Small intestine (tissue), 7 donors: Measurements from ENCODE around the gene MTRR. TPM values are rescaled to one million over a fixed set of nuclear protein-coding genes. Genes with fewer than 3 reads are reported as not detected.

Experiments
- DNase-seq, 2 donors: peaks; one replicate each; pipeline versions ENCODE4 v3.0.0 to v3.0.0-alpha.2; 2013
- FAIRE-seq: peaks from 2 replicates; lab custom pipeline; 2012; peaks lifted over from hg19 to GRCh38; lab: Jason Lieb, UNC
- H3K27ac ChIP-seq, 3 donors: one replicate each; pipeline ENCODE4 v1.5.1; 2013; ENCODE audit warnings: low read length in 2 of 3, mild to moderate bottlenecking in 2 of 3, control low read depth in 1 of 3, inconsistent platforms in 1 of 3, low read depth in 1 of 3, moderate library complexity in 1 of 3
- H3K27me3 ChIP-seq, 3 donors: one replicate each; pipeline ENCODE4 v1.6.1; 2013; ENCODE audit warnings: low read length in 3 of 3, inconsistent platforms in 1 of 3; ENCODE audit not compliant: control insufficient read depth in 3 of 3, insufficient read depth in 3 of 3
- H3K36me3 ChIP-seq, 3 donors: one replicate each; pipeline ENCODE4 v1.6.1; 2013; ENCODE audit warnings: low read length in 3 of 3, inconsistent platforms in 1 of 3, low read depth in 1 of 3, mild to moderate bottlenecking in 1 of 3, moderate library complexity in 1 of 3; ENCODE audit not compliant: control insufficient read depth in 3 of 3, insufficient read depth in 2 of 3
- H3K4me1 ChIP-seq, 3 donors: one replicate each; pipeline ENCODE4 v1.6.1; 2013; ENCODE audit warnings: low read length in 2 of 3, inconsistent platforms in 1 of 3, low read depth in 1 of 3, mild to moderate bottlenecking in 1 of 3, moderate library complexity in 1 of 3; ENCODE audit not compliant: control insufficient read depth in 3 of 3, insufficient read depth in 2 of 3
- H3K4me3 ChIP-seq, 3 donors: one replicate each; pipeline ENCODE4 v1.5.1; 2013; ENCODE audit warnings: low read length in 3 of 3, control low read depth in 1 of 3, inconsistent platforms in 1 of 3, low read depth in 1 of 3, mild to moderate bottlenecking in 1 of 3, moderate library complexity in 1 of 3
- H3K9me3 ChIP-seq, 2 donors: one replicate each; pipeline ENCODE4 v1.6.1; 2013; ENCODE audit warnings: low read depth in 1 of 2, low read length in 1 of 2; ENCODE audit not compliant: control insufficient read depth in 2 of 2, insufficient read depth in 1 of 2
- WGBS, 3 donors: extraction: QIAGEN DNeasy Blood & Tissue Kit; methylation state at CpG; one replicate each; pipeline ENCODE4 v1.1.7; 2013; 5-methylcytosine and 5-hydroxymethylcytosine counted together
- polyA plus RNA-seq, 4 donors: library from polyadenylated mRNA; stranded (reverse) in 3 of 4; unstranded in 1 of 4; fragments of 200-250 nt in 3 of 4; fragments of 120-200 nt in 1 of 4; gene quantifications; one replicate each; pipeline versions ENCODE4 v1.2.1 to v1.2.3, GENCODE V29; 2013
- donor health status: healthy with polysubstance abuse.
- donor health status: control.
- donor health status: control.
- donor health status: Bipolar disorder and iron deficiency.
- donor health status: healthy.

MTRR gene
- polyA plus RNA-seq, 4 donors, result 14.1 to 45.4 (median 19.1) TPM

- H3K4me3 ChIP-seq, result no peak overlapping the region
- H3K27me3 ChIP-seq, result no peaks in the 10 kb centered on the region
- peaks cover 0 to 7% (median 0%) of the 10 kb centered on the region in 3 donors for H3K4me1 ChIP-seq
- WGBS, 3 donors, result 78 to 86% (median 82%) methylated on average over 6 of the region's 6 CpGs
- DNase-seq (no peak), FAIRE-seq (no peak)
- no peaks in the 10 kb centered on the region for H3K36me3 ChIP-seq
- peak overlapping the region in 1 of 3 donors; percentile 15 for H3K27ac ChIP-seq
- H3K9me3 ChIP-seq, result peaks cover 0 to 5% of the 10 kb centered on the region in 2 donors
These were observed 57.8 kb downstream of the MTRR start for GRCh38 chr5:7926720-7927119.

DNA sequence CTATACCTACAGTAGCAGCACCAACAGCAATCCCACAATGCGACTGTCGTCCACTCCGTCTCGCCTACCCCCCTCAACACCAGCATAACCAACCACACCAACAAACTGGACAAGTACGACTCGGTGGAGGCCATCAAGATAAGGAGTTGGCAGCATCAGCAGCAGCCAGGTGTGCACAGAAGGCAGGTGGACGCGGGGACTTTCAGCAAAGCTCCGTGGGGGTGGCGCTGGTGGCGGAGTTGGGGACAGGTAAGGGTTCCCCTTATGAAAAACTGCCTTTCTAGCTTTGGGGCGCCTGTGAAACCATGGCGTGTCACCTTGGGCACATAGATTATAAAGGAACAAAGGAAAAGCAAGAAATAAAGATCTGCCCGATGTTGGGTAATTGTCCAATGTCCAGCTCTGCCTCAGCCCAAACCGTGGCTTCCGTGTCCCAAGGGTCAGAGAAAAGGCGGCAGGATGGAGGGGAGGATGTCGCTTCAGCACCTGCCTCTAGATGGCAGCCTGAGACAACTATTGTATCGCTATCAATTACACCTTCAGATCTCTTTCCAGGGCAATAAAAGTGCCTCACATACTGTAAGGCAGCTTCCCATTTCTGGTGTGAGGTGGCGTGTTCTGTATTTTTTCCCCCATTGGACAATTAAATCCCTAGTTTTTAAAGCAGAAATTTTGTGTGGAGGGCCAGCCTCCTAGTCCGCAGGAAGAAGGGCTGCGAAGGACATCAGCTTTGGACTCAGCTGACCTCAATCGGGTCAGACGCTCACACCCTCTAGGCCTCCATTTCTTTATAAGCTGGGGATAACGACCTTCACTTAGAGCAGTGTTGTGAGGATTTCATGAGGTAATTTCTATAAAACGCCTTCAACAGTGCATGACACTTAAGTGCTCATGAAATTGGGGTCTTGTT is 58.8 kb downstream of the MTRR start:
- Histone ChIP-seq H3K27ac (no peak overlapping the region), H3K36me3 (no peaks in the 10 kb centered on the region), H3K9me3 (peaks cover 0 to 8% of the 10 kb centered on the region in 2 donors), H3K4me3 (no peak overlapping the region), H3K4me1 (peaks cover 0 to 7% (median 0%) of the 10 kb centered on the region in 3 donors), H3K27me3 (no peaks in the 10 kb centered on the region)
- DNase-seq, result peak; percentile 76 to 82
- FAIRE-seq, result no peak
- WGBS, 3 donors, result 36 to 52% (median 38%) methylated on average over 26 of the region's 26 CpGs

DNA sequence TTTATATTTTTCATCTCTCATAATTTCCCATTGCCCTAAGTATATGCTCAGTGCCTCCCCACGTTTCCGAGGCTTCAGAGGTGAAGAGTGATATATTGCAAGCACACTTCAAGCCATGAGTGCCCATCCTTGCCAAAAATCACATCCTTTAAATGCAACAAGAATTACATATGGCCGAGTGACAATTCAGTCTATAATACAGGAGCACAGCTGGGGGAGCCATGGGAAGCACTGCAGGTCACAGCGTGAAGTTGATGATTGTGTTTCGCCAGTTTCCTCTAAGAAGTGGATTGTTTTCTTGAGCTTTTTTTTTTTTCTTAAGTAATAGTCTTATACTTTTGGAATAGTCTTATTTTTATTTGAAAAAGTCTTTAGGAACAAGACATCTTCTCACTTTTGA is 61.1 kb downstream of the MTRR start:
- no peak for DNase-seq
- Histone ChIP-seq H3K4me1 (peaks cover 0 to 7% (median 0%) of the 10 kb centered on the region in 3 donors), H3K27ac (no peak overlapping the region), H3K36me3 (no peaks in the 10 kb centered on the region), H3K9me3 (peaks cover 0 to 8% of the 10 kb centered on the region in 2 donors), H3K4me3 (no peak overlapping the region), H3K27me3 (no peaks in the 10 kb centered on the region)
- no peak for FAIRE-seq
- WGBS, 3 donors, result 66 to 81% (median 80%) methylated on average over 5 of the region's 5 CpGs

GRCh38 chr5:7941692-7942091 is 72.7 kb downstream of the MTRR start:
- no peaks in the 10 kb centered on the region for H3K4me1 ChIP-seq
- H3K4me3 ChIP-seq, result no peak overlapping the region
- FAIRE-seq, result no peak
- H3K36me3 ChIP-seq, result no peaks in the 10 kb centered on the region
- H3K9me3 ChIP-seq, result no peaks in the 10 kb centered on the region
- no peak for DNase-seq
- WGBS, 3 donors, result 79 to 86% (median 83%) methylated on average over 3 of the region's 3 CpGs
- H3K27ac ChIP-seq, result no peak overlapping the region
- no peaks in the 10 kb centered on the region for H3K27me3 ChIP-seq

DNA sequence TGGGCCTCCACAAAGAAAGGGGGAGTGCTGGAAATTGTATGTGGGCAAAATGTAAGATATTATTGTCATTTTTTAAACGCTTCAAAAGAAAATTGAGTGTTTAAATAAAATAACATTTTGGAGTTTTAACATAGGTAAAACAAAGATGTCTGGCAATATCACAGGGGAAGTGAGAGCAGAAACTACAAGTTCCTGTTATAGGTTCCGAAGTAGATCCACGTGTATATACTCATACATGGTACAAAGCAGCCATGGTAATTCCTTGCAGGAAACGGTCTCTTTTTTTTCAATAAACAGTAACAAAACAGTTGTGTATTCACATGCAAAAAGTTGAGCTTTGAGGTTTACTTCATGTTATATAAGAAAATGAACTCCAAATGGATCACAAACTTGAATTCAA is 78.4 kb downstream of the MTRR start:
- no peaks in the 10 kb centered on the region for H3K9me3 ChIP-seq
- 84 to 89% (median 84%) methylated on average over 4 of the region's 4 CpGs for WGBS, 3 donors
- H3K36me3 ChIP-seq, result no peaks in the 10 kb centered on the region
- FAIRE-seq, result no peak
- H3K4me3 ChIP-seq, result no peak overlapping the region
- no peak for DNase-seq
- no peak overlapping the region for H3K27ac ChIP-seq
- H3K27me3 ChIP-seq, result no peaks in the 10 kb centered on the region
- H3K4me1 ChIP-seq, result no peaks in the 10 kb centered on the region

Other genes with a start within 250 kb of the MTRR start
- under 1 TPM in 2 of 4 donors, not detected in 2; 0.16 to 0.56 TPM for gene CFAP90, start 18.0 kb upstream of the MTRR start, polyA plus RNA-seq
- gene FASTKD3, start 117 bp upstream of the MTRR start, polyA plus RNA-seq, result 10 to 100 TPM; 11.7 to 28.9 (median 17.9) TPM